GM18511 (cell line): ENCODE data around the gene MORC4.
"Not testable (repeated sequence)": the region's sequence is repeated elsewhere in the genome, so short reads cannot be mapped to it uniquely, and the experiment has no call there.

ENCODE experiments used
- ATAC-seq: cut with Tn5 transposase; IDR thresholded peaks from one replicate; pipeline ENCODE4 v1.9.1; 2021; ENCODE audit warnings: mild to moderate bottlenecking, moderate library complexity; ENCODE audit not compliant: unreplicated experiment

The MORC4 gene

DNA sequence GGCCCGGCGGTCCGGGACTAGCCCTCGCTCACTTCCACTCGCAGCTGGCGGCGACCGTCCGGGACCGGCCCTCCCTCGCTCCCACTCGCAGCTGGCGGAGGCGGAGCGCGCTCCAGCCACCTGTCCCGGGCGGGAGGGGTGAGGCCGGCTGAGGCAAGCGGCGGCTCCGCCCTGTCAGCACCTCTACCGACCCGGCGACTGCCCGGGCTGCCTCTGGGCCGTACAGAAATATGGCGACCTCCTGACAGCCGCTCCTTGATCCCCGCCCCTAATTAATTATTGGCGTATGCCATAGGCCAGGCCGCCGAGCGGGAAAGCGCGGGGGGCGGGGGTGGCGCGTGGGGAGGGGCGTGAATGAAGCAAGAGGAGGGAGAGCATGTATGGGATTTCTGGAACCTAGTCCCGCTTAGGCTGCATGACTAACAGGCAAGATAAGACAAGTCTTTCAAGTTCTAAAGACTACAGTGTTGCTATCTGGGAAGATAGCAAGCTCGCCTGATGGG, at the start of gene MORC4:
Gene MORC4, minus strand, starts transcription at position 200 of the 503 bp plus-strand sequence. CDS start 243 bp downstream, outside the sequence.
- ATAC-seq, result peak; percentile 83

DNA sequence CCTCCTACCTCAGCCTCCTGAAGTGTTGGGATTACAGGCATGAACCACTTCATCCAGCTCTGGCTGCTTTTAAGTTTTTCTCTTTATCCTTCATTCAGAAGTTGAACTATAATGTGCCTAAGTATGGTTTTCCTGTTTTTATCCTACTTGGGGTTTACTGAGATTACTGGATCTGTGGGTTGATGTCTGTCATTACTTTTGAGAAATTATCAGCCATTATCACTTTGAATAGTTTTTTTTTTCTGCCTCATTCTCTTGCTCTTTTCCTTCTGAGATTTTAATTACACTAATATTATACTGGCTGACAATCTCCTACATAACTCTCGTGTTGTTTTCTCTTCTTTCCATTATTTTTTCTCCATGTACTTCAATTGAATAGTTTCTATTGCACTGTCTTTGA, 47.6 kb upstream of the MORC4 start:
- no peak for ATAC-seq

DNA sequence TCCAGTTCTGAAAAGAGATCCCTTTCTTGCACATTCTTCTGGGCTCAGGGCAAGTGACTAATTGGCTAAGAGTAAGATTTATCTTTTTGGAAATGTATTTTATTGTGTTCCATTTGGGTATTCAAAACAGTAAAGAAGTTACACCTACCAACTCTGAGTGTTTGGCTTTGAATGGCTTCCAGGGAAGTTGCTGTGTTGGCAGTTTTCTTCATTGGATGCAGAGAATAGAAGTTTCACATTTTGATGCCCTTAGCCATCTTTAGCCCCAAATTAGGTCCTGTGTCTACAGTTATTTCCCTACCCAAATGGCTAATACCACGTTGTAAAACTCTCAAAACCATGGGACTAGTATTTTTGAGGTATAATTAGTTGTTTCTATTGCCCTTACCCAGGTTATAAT, 29.7 kb upstream of the MORC4 start:
- ATAC-seq, result no peak

DNA sequence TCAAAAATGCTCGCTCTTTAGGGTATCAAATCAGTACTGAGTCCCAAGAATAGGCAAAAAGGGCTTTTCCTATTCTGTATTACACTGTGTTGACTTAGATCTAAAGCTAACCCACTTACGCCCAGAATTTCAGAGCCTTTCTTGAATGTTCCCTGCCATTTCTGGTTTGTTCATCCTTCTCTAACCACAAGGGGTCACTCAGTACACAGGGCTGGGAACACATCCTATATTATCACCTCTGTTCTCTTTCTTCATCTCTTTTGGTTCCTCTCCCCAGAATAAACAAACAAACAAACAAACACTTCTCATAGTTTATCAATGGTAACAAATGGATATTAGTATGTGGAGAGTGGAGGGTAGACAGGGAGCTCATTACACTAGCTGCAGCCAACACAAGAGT, 25.5 kb upstream of the MORC4 start:
- ATAC-seq, result no peak

DNA sequence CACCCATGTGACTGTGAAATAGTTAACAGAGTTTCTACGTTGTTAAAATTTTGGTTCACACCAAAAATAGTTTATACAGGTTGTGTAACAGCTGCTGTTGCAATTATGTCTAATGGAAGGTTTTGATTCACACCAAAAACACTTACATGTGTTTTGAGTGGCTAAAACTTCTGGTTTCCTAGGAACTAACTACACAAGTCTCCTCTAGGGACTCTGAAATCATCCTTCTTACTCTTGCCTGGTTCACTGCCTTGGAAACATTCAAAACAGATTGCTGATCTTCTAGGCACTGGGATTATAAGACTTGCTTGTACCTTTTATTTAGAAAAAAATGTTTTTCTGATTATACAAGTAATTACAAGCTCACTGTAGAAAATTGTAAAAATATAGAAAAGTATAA, 14.9 kb upstream of the MORC4 start:
- no peak for ATAC-seq

DNA sequence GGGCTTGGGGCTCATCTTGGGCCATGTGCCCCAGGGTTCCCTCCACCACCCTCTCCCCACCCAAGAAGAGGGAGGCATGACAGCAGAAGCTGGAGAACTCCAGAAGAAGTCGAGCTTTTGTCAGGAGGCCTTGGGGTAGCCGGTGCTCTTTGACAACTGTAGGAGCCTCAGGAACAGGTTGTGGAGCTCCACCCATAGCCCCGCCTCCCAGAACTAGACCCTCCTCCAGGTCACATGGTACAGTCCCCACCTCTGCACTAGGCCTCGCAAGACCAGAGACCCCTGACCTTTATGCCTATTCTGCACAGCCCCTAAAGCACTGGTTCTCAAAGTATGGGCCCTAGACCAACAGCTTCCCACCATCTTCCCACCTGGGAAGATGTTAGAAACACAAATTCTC, 8.0 kb upstream of the MORC4 start:
- ATAC-seq, result no peak

DNA sequence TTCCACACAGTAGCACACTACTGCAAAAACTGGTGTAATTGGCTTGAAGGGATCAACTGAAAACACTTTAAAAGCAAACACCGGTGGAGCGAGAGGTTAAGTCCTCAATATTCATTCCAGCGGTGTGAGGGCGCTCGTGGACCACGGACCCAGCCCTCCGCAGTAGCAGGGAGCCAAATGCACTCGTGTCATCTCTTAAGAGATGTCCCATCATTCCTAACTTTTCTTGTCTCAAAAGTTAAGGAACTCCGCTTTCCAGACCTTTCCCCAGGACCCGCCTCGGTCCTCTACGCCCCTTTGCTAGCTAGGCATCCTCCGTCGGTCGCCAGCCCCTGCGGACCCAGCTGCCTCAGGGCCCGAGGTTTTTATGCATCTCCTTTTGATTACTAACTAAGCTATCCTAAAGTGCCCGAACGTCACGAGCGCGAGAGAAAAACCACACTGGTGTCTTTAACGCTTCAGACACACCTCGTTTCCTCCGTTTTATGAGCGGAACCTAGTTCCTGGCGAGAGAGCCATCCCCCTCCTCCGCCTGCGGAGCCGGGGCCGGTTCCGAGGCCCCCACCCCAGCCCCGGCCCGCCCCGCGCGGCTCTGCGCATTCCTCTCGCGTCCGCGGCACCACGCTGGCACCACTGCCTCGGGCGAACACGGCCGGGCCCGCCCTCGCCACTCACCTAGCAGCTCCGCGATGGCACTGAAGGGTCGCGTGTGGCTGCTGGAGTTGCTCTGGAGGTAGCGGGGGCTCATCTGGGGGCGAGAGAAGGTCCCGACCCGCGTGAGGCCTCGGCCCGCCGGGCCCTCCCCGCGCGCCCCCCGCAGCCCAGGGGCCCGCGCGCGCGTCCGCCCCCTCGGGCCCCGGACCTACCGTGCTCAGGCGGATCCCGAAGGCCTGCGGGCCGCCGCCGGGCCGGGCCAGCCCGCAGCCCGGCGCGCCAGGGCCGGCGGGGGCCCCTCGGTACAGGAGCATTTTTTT, 723 bp downstream of the MORC4 start:
- peak; percentile 52 for ATAC-seq

DNA sequence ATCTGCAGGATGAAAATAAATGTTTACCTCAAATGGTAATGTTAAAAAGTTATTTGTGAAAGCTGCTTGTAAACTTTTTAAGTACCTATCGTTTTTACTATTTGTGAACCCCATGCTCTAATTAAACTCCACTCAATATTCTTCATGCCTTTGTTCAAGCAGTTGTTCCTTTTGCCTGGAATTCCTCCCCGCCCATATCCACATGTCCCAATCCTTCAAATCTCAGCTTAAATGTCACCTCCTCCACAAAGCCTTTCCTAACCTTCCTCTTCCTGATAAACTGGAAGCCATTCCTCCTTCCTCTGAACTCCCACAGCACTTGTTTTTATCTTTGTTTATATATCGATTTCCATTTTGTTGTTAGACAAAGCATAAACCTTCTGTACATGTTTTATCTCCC, 2.4 kb downstream of the MORC4 start:
- ATAC-seq, result no peak

DNA sequence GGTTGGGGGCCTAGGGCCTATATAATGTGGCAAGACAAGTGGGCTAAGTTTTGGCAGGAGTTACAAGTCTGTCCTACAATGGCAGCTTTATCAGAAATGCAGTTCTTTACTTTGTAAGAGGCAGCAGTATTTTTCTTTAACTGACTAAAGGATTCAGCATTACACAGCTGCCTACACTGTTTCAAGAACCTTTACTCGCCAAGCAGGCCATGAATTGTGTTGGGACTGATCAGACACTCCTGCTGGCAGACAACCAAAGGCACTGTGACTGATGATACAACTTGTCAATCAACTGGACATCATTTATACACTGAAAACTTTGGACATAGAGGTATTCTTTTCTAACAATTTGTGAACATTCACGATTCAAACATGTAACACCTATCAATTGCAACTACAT, 4.3 kb downstream of the MORC4 start:
- no peak for ATAC-seq

DNA sequence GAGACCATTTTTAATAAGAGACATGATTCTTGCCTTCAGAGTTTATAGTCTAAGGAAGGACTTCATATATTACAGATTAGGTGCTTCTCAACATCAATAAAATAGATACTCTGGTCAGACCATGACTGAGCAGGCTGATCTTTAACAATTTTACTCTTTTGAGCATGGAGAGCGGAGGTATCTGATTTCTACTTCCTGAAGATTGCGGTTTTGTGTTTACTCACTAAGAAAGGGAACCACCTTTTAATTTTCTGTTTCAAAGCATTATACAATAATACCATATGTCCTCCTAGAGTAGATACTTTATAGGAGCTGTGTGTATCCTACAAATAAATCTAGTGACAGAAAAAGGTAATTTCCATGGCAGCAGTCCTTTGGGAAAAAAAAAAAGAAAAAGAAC, 12.5 kb downstream of the MORC4 start:
- no peak for ATAC-seq

DNA sequence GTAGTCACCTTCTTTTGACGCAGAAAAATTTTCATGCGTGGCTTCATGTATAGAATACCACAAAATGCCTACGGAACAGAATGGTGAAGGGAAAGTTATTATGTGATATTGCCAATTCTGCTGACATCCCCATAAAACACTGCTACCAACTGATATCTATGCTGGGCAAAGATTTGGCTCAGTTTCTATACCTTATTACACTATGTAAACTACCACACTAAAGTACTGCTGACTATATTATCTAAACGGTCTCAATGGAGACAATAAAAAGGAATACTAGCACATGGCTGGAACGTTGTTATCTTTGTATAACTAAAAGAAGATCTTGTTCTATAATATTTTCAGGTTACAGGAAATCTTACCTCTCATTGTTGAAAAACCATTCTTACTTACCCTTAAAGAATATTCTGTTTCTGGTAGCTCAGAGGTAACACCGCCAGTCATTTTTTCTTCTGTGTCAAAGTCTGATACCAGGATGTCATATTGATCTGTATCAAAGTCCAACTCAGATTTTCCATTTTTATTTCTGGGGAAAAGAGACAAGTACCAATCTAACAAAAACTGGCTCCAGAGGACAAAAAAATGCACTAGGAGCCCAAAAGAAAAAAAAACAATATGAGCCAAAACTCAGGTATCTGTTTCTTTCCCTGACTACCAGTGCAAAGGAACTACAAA, 18.9 kb downstream of the MORC4 start:
- no peak for ATAC-seq

DNA sequence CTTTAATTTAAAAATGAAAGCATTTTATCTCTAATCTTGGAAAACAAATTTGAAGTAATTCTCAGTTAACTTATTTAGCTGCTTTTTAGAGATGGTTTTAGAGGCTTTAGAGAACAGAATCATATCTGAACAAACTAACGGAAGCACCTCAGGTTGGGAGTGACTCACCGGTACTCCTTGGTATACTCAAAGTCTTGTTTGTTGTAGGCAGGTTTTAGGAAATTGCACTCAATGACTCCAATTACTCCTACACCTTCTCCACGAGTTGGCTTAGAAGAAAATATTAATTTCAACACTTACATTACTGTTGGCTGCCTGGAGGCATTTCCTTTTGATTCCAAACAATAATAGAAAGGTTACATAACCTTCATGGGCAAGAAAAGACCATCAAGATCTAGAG, 23.6 kb downstream of the MORC4 start:
- ATAC-seq, result no peak

DNA sequence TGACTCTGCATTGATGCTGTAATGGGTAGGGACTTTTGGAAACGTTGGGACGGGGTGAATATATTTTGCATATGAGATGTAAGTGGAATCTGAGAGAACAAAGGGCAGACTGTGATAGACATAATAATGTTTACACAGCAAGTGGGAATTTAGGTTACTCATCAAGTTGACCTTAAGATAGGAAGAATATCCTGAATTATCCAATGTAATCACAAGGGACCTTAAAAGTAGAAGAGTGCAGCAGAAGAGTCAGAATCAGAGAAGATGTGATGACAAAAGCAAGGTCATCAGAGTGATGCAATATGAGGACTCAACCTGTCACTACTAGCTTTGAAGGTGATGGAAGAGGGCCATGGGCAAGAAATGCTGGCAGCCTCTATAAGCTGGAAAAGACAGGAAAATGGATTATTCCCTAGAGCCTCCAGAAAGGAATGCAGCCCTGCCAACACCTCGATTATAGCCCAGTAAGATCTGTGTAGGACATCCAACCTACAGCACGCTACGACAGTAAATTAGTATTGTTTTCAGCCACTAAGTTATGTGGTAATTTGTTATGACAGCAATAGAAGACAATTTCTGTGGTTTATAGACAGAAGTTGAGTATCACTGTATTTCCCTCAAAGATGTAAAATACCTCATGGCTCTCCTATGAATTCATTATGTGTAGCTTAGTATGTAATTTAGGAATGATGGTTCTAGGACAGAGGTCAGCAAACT, 26.4 kb downstream of the MORC4 start:
- ATAC-seq, result no peak

DNA sequence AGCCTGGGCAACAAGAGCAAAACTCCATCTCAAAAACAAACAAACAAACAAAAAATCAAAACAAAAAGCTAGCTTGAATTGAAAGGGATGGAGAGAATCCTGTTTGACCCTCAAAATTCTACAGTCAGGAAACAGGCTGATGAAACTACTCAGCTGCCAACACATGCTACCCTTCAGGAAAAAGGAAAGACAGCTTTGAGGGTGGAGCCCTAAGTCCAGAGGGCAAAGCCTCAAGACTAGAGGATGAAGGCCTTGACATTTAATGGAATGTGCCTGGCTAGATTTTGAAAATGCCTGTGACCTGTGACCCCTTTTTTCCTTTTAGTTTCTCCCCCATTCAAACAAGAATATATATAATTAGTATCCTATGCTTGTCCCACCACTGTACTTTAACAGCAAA, 27.1 kb downstream of the MORC4 start:
- no peak for ATAC-seq

DNA sequence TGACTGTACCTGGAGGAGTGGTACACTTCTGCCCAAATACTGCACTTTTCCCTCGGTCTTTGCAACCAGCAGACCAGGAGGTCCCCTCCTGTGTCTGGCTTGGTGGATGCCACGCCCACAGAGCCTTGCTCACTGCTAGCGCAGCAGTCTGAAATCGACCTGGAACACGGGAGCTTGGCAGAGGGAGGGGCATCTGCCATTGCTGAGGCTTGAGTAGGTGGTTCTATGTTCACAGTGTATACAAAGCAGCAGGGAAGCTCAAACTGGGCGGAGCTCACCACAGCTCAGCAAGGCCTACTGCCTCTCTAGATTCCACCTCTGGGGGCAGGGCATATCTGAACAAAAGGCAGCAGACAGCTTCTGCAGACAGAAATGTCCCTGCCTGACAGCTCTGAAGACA, 33.5 kb downstream of the MORC4 start:
- ATAC-seq, result not testable (repeated sequence)

DNA sequence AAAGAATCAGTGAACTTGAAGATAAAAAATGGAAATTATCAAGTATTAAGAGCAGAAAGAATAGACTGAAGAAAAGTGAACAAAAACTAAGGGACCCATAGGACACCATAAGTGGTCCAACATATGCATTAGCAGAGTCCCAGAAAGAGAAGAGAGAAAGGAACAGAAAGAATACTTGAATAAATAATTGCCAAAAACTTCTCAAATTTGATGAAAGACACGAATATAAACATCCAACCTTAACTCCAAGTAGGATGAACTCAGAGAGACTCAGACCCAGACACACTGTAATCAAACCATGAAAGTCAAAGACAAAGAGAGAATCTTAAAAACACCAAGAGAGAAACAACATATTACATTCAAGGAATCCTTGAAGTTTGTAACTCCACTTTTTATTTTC, 35.7 kb downstream of the MORC4 start:
- ATAC-seq, result no peak

DNA sequence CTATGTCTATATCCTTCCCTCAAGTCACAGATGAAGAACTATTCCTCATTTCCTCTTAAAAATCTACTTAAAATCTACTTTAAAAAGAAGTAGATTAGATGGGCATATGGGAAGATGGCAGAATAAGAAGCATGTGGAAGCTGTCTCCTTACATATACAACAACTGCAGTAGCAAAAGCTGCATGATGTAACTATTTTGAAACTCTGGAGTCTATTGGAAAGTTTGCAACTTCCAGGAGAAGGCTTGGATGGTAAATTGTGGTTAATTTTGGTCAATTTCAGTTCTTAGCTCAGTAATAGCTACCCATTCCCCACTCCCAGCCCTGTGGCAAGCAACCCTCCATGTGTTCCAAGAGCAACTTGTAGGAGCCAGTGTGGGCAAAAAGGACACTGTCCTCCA, 36.9 kb downstream of the MORC4 start:
- no peak for ATAC-seq

DNA sequence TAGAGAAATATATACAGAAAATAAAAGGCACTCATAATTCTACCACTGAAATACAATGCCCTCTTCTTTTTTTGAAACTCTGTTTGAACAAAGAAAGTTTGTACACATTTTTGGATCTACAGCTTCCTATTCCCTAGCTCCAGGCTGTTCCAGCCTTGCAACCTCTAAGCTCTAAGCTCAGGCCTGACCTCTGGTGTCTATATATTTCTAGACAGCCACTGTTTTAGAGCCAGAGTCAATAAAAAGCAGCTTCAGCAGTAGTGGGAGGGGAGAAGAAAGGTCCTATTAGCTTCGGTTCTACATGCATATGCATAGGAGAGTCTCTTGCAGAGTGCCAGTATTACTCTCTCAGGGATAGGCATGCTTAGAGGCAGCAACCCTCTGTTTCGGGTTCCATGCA, 40.1 kb downstream of the MORC4 start:
- ATAC-seq, result no peak

DNA sequence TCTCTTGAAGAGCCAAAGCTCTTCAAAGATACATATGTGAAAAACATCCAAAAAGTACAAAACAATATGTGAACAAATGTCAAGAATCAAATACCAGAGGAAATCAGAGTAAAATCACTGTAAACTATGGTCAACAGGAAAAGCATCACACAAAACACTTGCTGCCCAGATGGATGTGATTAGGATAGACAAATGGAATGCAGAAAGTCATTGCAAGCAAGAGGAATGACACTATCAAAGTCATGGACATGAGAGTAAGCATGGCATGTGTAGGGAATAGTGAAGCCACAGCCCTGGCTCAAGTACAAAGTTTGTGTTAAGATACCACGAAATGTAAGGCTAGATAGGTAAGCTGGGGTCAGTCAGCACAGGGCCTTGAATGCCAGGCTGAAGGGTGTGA, 42.2 kb downstream of the MORC4 start:
- no peak for ATAC-seq

DNA sequence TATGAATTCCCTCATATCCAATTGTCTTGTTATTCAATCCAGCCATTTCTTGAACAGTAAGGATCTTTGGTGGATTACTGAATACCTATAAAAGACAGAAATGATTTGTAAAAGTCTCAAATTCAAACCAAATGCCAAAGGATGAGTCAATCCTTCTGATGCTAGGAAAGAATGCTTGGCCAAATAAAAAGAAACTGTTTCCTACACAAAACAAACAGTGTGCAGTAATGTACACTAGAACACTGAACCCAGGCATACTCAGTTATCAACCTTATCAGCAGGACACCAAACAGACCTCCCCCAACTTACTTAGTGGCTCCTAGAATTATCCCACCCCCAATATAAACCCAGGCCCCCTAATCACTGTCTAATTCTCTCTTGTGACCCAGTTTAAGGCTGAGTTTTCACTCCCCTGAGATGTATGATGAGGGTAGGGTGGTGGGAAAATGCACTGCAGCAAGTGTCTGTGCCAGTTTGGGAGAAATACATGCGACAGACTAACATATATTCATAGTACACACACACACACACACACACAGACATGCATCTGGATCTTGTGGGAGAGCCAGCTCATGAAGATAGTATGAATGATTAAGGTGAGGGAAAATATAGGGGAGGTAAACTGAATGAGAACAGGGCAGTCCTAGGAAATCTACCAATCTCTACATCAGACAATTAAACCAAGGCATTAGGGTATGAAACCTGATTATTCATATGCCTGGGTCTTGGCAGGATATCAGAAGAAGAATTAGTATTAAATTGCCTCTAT, 44.8 kb downstream of the MORC4 start:
- ATAC-seq, result no peak

DNA sequence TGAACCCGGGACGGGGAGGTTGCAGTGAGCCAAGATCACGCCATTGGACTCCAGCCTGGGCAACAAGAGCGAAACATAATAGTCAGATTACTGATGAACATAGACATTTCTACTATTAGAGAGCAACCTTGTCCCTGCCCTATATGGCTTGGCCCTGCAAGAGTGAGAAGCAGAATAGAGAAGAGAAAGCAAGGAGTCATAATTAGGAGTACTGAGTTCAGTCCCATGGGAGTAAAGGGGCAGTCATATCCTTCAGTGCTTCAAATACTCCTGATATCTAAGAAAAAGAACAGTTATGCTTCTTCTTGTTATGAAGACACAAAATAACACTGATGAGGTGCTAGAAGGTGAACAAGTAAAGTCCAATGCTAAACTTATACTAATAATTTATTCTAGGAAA, 46.0 kb downstream of the MORC4 start:
- ATAC-seq, result no peak
